ENCODE results near the gene TM4SF20. TPM values are rescaled to one million over a fixed set of nuclear protein-coding genes. Genes with fewer than 3 reads are reported as not detected.

The TM4SF20 gene
- total and polyA plus RNA-seq, 3 experiments from 2014 or later: not detected

GRCh38 chr2:227348324-227348723 is 30.8 kb downstream of the TM4SF20 start:
- POLR2A ChIA-PET: no interaction called here
- no peak for DNase-seq
- H3K36me3 Mint-ChIP-seq: peaks cover 0 to 63% (median 19%) of the 10 kb centered on the region in 3 donors

GRCh38 chr2:227347117-227347516 is 32.0 kb downstream of the TM4SF20 start:
- no peak overlapping the region for H3K27ac ChIP-seq (ENCODE audit: low read depth, low read length)
- no peaks in the 10 kb centered on the region for H3K27me3 ChIP-seq (ENCODE audit: insufficient read depth, low read length, poor library complexity, severe bottlenecking)
- H3K4me3 ChIP-seq (ENCODE audit: low read length): no peak overlapping the region
- no peaks in the 10 kb centered on the region for H3K4me1 ChIP-seq (ENCODE audit: insufficient read depth, low read length)
- POLR2A ChIA-PET: no interaction called here
- peaks cover 0 to 66% (median 21%) of the 10 kb centered on the region in 3 donors for H3K36me3 Mint-ChIP-seq
- H3K4me1 Mint-ChIP-seq: no peaks in the 10 kb centered on the region
- DNase-seq: no peak
- CTCF ChIA-PET: no interaction called here
- no peak overlapping the region for H3K4me3 Mint-ChIP-seq
- no peaks in the 10 kb centered on the region for H3K27me3 Mint-ChIP-seq
- H3K36me3 ChIP-seq (ENCODE audit: insufficient read depth, low read length): no peaks in the 10 kb centered on the region
- no peaks in the 10 kb centered on the region for H3K9me3 ChIP-seq (ENCODE audit: low read length)
- no peak overlapping the region for H3K27ac Mint-ChIP-seq
- H3K9me3 Mint-ChIP-seq: no peaks in the 10 kb centered on the region

More at GRCh38 chr2:227348324-227348723, 30.8 kb downstream of the TM4SF20 start:
- no peaks in the 10 kb centered on the region for H3K4me1 Mint-ChIP-seq
- no peaks in the 10 kb centered on the region for H3K9me3 Mint-ChIP-seq
- H3K27ac Mint-ChIP-seq: no peak overlapping the region
- Histone ChIP-seq H3K4me1 (ENCODE audit: insufficient read depth, low read length) (no peaks in the 10 kb centered on the region), H3K4me3 (ENCODE audit: low read length) (no peak overlapping the region), H3K27ac (ENCODE audit: low read depth, low read length) (no peak overlapping the region), H3K9me3 (ENCODE audit: low read length) (no peaks in the 10 kb centered on the region), H3K27me3 (ENCODE audit: insufficient read depth, low read length, poor library complexity, severe bottlenecking) (no peaks in the 10 kb centered on the region), H3K36me3 (ENCODE audit: insufficient read depth, low read length) (no peaks in the 10 kb centered on the region)
- no peaks in the 10 kb centered on the region for H3K27me3 Mint-ChIP-seq
- no peak overlapping the region for H3K4me3 Mint-ChIP-seq
- CTCF ChIA-PET: interaction anchor here (1.5 to 1.7 kb wide), 2 partner anchors 28 to 36 kb away, joined by 3 to 4 read pairs; no protein-coding TSS in a partner anchor

- Histone ChIP-seq H3K4me1 (ENCODE audit: insufficient read depth, low read length) (no peaks in the 10 kb centered on the region), H3K9me3 (ENCODE audit: low read length) (no peaks in the 10 kb centered on the region), H3K36me3 (ENCODE audit: insufficient read depth, low read length) (no peaks in the 10 kb centered on the region), H3K27me3 (ENCODE audit: insufficient read depth, low read length, poor library complexity, severe bottlenecking) (no peaks in the 10 kb centered on the region), H3K27ac (ENCODE audit: low read depth, low read length) (no peak overlapping the region), H3K4me3 (ENCODE audit: low read length) (no peak overlapping the region)
- Mint-ChIP-seq H3K4me3 (no peak overlapping the region), H3K4me1 (peaks cover 0 to 3% (median 1%) of the 10 kb centered on the region in 3 donors), H3K27ac (no peak overlapping the region), H3K9me3 (no peaks in the 10 kb centered on the region), H3K27me3 (no peaks in the 10 kb centered on the region), H3K36me3 (peaks cover 0 to 74% (median 21%) of the 10 kb centered on the region in 3 donors)
- ChIA-PET CTCF (no interaction called here), POLR2A (no interaction called here)
- DNase-seq: no peak
Measured at GRCh38 chr2:227344231-227344630, 34.9 kb downstream of the TM4SF20 start.

- Histone ChIP-seq H3K9me3 (ENCODE audit: low read length) (no peaks in the 10 kb centered on the region), H3K36me3 (ENCODE audit: insufficient read depth, low read length) (no peaks in the 10 kb centered on the region), H3K27ac (ENCODE audit: low read depth, low read length) (no peak overlapping the region), H3K4me1 (ENCODE audit: insufficient read depth, low read length) (no peaks in the 10 kb centered on the region), H3K27me3 (ENCODE audit: insufficient read depth, low read length, poor library complexity, severe bottlenecking) (no peaks in the 10 kb centered on the region), H3K4me3 (ENCODE audit: low read length) (no peak overlapping the region)
- no peaks in the 10 kb centered on the region for H3K27me3 Mint-ChIP-seq
- H3K4me3 Mint-ChIP-seq: no peak overlapping the region
- ChIA-PET CTCF (no interaction called here), POLR2A (no interaction called here)
- peaks cover 0 to 4% (median 2%) of the 10 kb centered on the region in 3 donors for H3K4me1 Mint-ChIP-seq
- H3K36me3 Mint-ChIP-seq: peaks cover 0 to 63% (median 12%) of the 10 kb centered on the region in 3 donors
- DNase-seq: no peak
- H3K27ac Mint-ChIP-seq: no peak overlapping the region
- H3K9me3 Mint-ChIP-seq: no peaks in the 10 kb centered on the region
Measured at GRCh38 chr2:227341553-227341952, 37.6 kb downstream of the TM4SF20 start.

- Mint-ChIP-seq H3K4me3 (no peak overlapping the region), H3K27me3 (no peaks in the 10 kb centered on the region), H3K36me3 (peaks cover 5 to 63% (median 15%) of the 10 kb centered on the region in 3 donors), H3K27ac (no peak overlapping the region), H3K9me3 (no peaks in the 10 kb centered on the region), H3K4me1 (peaks cover 0 to 4% (median 2%) of the 10 kb centered on the region in 3 donors)
- Histone ChIP-seq H3K9me3 (ENCODE audit: low read length) (no peaks in the 10 kb centered on the region), H3K4me1 (ENCODE audit: insufficient read depth, low read length) (no peaks in the 10 kb centered on the region), H3K4me3 (ENCODE audit: low read length) (no peak overlapping the region), H3K27ac (ENCODE audit: low read depth, low read length) (no peak overlapping the region), H3K27me3 (ENCODE audit: insufficient read depth, low read length, poor library complexity, severe bottlenecking) (no peaks in the 10 kb centered on the region), H3K36me3 (ENCODE audit: insufficient read depth, low read length) (peaks cover 5% of the 10 kb centered on the region)
- CTCF ChIA-PET: no interaction called here
- POLR2A ChIA-PET: no interaction called here
- DNase-seq: no peak
Measured at GRCh38 chr2:227340106-227340505, 39.0 kb downstream of the TM4SF20 start.

GRCh38 chr2:227339098-227339599 is 40.0 kb downstream of the TM4SF20 start:
- H3K4me3 Mint-ChIP-seq: no peak overlapping the region
- H3K27ac Mint-ChIP-seq: peak overlapping the region in 2 of 8 donors; percentile 5 to 57
- peaks cover 5 to 68% (median 18%) of the 10 kb centered on the region in 3 donors for H3K36me3 Mint-ChIP-seq
- CTCF ChIA-PET: no interaction called here
- H3K4me1 Mint-ChIP-seq: peaks cover 0 to 4% (median 2%) of the 10 kb centered on the region in 3 donors
- Histone ChIP-seq H3K4me3 (ENCODE audit: low read length) (no peak overlapping the region), H3K36me3 (ENCODE audit: insufficient read depth, low read length) (peaks cover 5% of the 10 kb centered on the region), H3K27ac (ENCODE audit: low read depth, low read length) (no peak overlapping the region), H3K9me3 (ENCODE audit: low read length) (no peaks in the 10 kb centered on the region), H3K4me1 (ENCODE audit: insufficient read depth, low read length) (no peaks in the 10 kb centered on the region), H3K27me3 (ENCODE audit: insufficient read depth, low read length, poor library complexity, severe bottlenecking) (no peaks in the 10 kb centered on the region)
- POLR2A ChIA-PET: interaction anchor here (0.7 kb wide), 2 partner anchors 31 to 138 kb away, joined by 4 to 5 read pairs; no protein-coding TSS in a partner anchor
- DNase-seq: no peak
- H3K27me3 Mint-ChIP-seq: no peaks in the 10 kb centered on the region
- no peaks in the 10 kb centered on the region for H3K9me3 Mint-ChIP-seq

GRCh38 chr2:227337442-227337841 is 41.7 kb downstream of the TM4SF20 start:
- ChIA-PET POLR2A (no interaction called here), CTCF (no interaction called here)
- no peak overlapping the region for H3K4me3 ChIP-seq (ENCODE audit: low read length)
- Mint-ChIP-seq H3K4me1 (peaks cover under 1 to 8% (median 3%) of the 10 kb centered on the region in 3 donors), H3K9me3 (no peaks in the 10 kb centered on the region), H3K36me3 (peaks cover 13 to 73% (median 23%) of the 10 kb centered on the region in 3 donors), H3K4me3 (no peak overlapping the region), H3K27me3 (no peaks in the 10 kb centered on the region), H3K27ac (no peak overlapping the region)
- DNase-seq: no peak
- H3K9me3 ChIP-seq (ENCODE audit: low read length): no peaks in the 10 kb centered on the region
- no peaks in the 10 kb centered on the region for H3K4me1 ChIP-seq (ENCODE audit: insufficient read depth, low read length)
- H3K27me3 ChIP-seq (ENCODE audit: insufficient read depth, low read length, poor library complexity, severe bottlenecking): no peaks in the 10 kb centered on the region
- peaks cover 5% of the 10 kb centered on the region for H3K36me3 ChIP-seq (ENCODE audit: insufficient read depth, low read length)
- no peak overlapping the region for H3K27ac ChIP-seq (ENCODE audit: low read depth, low read length)

GRCh38 chr2:227335713-227336112 is 43.4 kb downstream of the TM4SF20 start:
- H3K36me3 ChIP-seq (ENCODE audit: insufficient read depth, low read length): peaks cover 5% of the 10 kb centered on the region
- H3K36me3 Mint-ChIP-seq: peaks cover 16 to 75% (median 25%) of the 10 kb centered on the region in 3 donors

More at GRCh38 chr2:227335713-227336112, 43.4 kb downstream of the TM4SF20 start:
- CTCF ChIA-PET: no interaction called here
- H3K27me3 ChIP-seq (ENCODE audit: insufficient read depth, low read length, poor library complexity, severe bottlenecking): no peaks in the 10 kb centered on the region
- Mint-ChIP-seq H3K4me3 (no peak overlapping the region), H3K9me3 (no peaks in the 10 kb centered on the region), H3K27me3 (no peaks in the 10 kb centered on the region), H3K27ac (no peak overlapping the region), H3K4me1 (peaks cover 4 to 18% (median 6%) of the 10 kb centered on the region in 3 donors)
- no peaks in the 10 kb centered on the region for H3K9me3 ChIP-seq (ENCODE audit: low read length)
- H3K4me1 ChIP-seq (ENCODE audit: insufficient read depth, low read length): no peaks in the 10 kb centered on the region
- POLR2A ChIA-PET: no interaction called here
- no peak for DNase-seq
- no peak overlapping the region for H3K4me3 ChIP-seq (ENCODE audit: low read length)
- H3K27ac ChIP-seq (ENCODE audit: low read depth, low read length): no peak overlapping the region

Data from CD8-positive, alpha-beta memory T cell (primary cell).